Liver (tissue), 9 donors: ENCODE data around the gene GLB1L3. TPM values are rescaled to one million over a fixed set of nuclear protein-coding genes. Genes with fewer than 3 reads are reported as not detected.

Experiments
- DNase-seq: peaks from one replicate; pipeline ENCODE4 v3.0.0-alpha.2; 2017; ENCODE audit warnings: low spot score
- H3K27ac ChIP-seq, 2 donors: one replicate each; pipeline ENCODE4 v1.7.0; 2013; ENCODE audit warnings: inconsistent platforms in 2 of 2, low read length in 2 of 2, control low read depth in 1 of 2, low read depth in 1 of 2, mild to moderate bottlenecking in 1 of 2
- H3K27me3 ChIP-seq, 4 donors: one replicate each; pipeline versions ENCODE4 v1.6.1 to v1.7.0; 2013; ENCODE audit warnings: low read length in 3 of 4, inconsistent platforms in 1 of 4, mild to moderate bottlenecking in 1 of 4, moderate library complexity in 1 of 4; ENCODE audit not compliant: control insufficient read depth in 4 of 4, insufficient read depth in 4 of 4
- H3K36me3 ChIP-seq, 4 donors: one replicate each; pipeline versions ENCODE4 v1.6.1 to v1.7.0; 2013; ENCODE audit warnings: low read length in 3 of 4, mild to moderate bottlenecking in 3 of 4, low read depth in 1 of 4, moderate library complexity in 1 of 4; ENCODE audit not compliant: control insufficient read depth in 4 of 4, insufficient read depth in 3 of 4
- H3K4me1 ChIP-seq, 4 donors: one replicate each; pipeline versions ENCODE4 v1.6.1 to v1.7.0; 2013; ENCODE audit warnings: low read length in 3 of 4, mild to moderate bottlenecking in 3 of 4, moderate library complexity in 1 of 4; ENCODE audit not compliant: control insufficient read depth in 4 of 4, insufficient read depth in 4 of 4
- H3K4me3 ChIP-seq, 3 donors: one replicate each; pipeline versions ENCODE4 v1.6.1 to v1.7.0; 2013; ENCODE audit warnings: low read length in 3 of 3, control low read depth in 1 of 3, low read depth in 1 of 3, mild to moderate bottlenecking in 1 of 3
- H3K9ac ChIP-seq, 2 donors: one replicate each; pipeline ENCODE4 v1.7.0; 2013; ENCODE audit warnings: low read length in 2 of 2, mild to moderate bottlenecking in 2 of 2, moderate library complexity in 2 of 2, control low read depth in 1 of 2, low read depth in 1 of 2
- H3K9me3 ChIP-seq, 4 donors: one replicate each; pipeline versions ENCODE4 v1.6.1 to v1.7.0; 2013; ENCODE audit warnings: low read length in 3 of 4; ENCODE audit not compliant: control insufficient read depth in 4 of 4
- FOXA2 ChIP-seq: IDR thresholded peaks from 2 replicates; pipeline ENCODE4 v1.6.1; 2016; ENCODE audit warnings: antibody characterized with exemption
- HNF4A ChIP-seq, 2 donors: conservative IDR thresholded peaks; 2 replicates each; pipeline ENCODE4 v1.6.1; 2016; ENCODE audit warnings: antibody characterized with exemption in 2 of 2, mild to moderate bottlenecking in 2 of 2
- HNF4G ChIP-seq: IDR thresholded peaks from 2 replicates; pipeline ENCODE4 v1.6.1; 2016; ENCODE audit warnings: antibody characterized with exemption
- NR2F2 ChIP-seq: IDR thresholded peaks from 2 replicates; pipeline ENCODE4 v1.6.1; 2016; ENCODE audit warnings: antibody characterized with exemption
- RAD21 ChIP-seq, 2 donors: IDR thresholded peaks; 2 replicates each; pipeline ENCODE4 v1.6.1; 2016; ENCODE audit warnings: antibody characterized with exemption in 2 of 2, mild to moderate bottlenecking in 2 of 2
- RXRA ChIP-seq, 2 donors: IDR thresholded peaks; 2 replicates each; pipeline ENCODE4 v1.6.1; 2017 to 2018; ENCODE audit warnings: antibody characterized with exemption in 2 of 2, mild to moderate bottlenecking in 1 of 2
- SP1 ChIP-seq: IDR thresholded peaks from 2 replicates; pipeline ENCODE4 v1.6.1; 2018; ENCODE audit warnings: antibody characterized with exemption, mild to moderate bottlenecking
- TAF1 ChIP-seq: conservative IDR thresholded peaks from 2 replicates; pipeline ENCODE4 v1.6.1; 2016; ENCODE audit warnings: antibody characterized with exemption, mild to moderate bottlenecking
- YY1 ChIP-seq: IDR thresholded peaks from 2 replicates; pipeline ENCODE4 v1.6.1; 2016; ENCODE audit warnings: antibody characterized with exemption, mild to moderate bottlenecking
- WGBS: extraction: QIAGEN DNeasy Blood & Tissue Kit; methylation state at CpG from one replicate; pipeline ENCODE4 v1.1.7; 2013; 5-methylcytosine and 5-hydroxymethylcytosine counted together
- polyA plus RNA-seq, 2 donors: library from polyadenylated mRNA; stranded (reverse) in 1 of 2; unstranded in 1 of 2; fragments of 200-250 nt in 1 of 2; fragments of >200 nt in 1 of 2; fragmentation: Nextera tagmentation in 1 of 2; extraction: Ambion mirVana in 1 of 2; gene quantifications; one replicate each; pipeline versions ENCODE4 v1.2.1 to v1.2.3, GENCODE V29; 2013 to 2015
- total RNA-seq, 2 donors: library from RNA; depleted of rRNA; stranded (reverse); fragments of >200 nt; gene quantifications; one replicate each; pipeline ENCODE4 v1.2.3, GENCODE V29; 2014
- TF ChIP-seq, protein P1 (sequence below): fragments of 150-350 bp; IDR thresholded peaks from 2 replicates; pipeline ENCODE4 v1.5.1; 2017; ENCODE audit warnings: improper control_type of control experiment, low read depth, low read length; ENCODE audit not compliant: missing input control
- TF ChIP-seq, protein P2 (sequence below): IDR thresholded peaks from 2 replicates; pipeline ENCODE4 v1.6.1; 2016; ENCODE audit warnings: antibody characterized with exemption
- TF ChIP-seq, protein P3 (sequence below): IDR thresholded peaks from 2 replicates; pipeline ENCODE4 v1.6.1; 2016; ENCODE audit warnings: antibody characterized with exemption, mild to moderate bottlenecking
- TF ChIP-seq, protein P4 (sequence below): IDR thresholded peaks from 2 replicates; pipeline ENCODE4 v1.6.1; 2016; ENCODE audit warnings: antibody characterized with exemption
- TF ChIP-seq, protein P5 (sequence below): IDR thresholded peaks from 2 replicates; pipeline ENCODE4 v1.6.1; 2016; ENCODE audit warnings: antibody characterized with exemption
- donor health status: healthy.
- donor health status: healthy.
- donor health status: healthy.
- donor health status: healthy.
- donor health status: healthy.

Gene GLB1L3, protein sequence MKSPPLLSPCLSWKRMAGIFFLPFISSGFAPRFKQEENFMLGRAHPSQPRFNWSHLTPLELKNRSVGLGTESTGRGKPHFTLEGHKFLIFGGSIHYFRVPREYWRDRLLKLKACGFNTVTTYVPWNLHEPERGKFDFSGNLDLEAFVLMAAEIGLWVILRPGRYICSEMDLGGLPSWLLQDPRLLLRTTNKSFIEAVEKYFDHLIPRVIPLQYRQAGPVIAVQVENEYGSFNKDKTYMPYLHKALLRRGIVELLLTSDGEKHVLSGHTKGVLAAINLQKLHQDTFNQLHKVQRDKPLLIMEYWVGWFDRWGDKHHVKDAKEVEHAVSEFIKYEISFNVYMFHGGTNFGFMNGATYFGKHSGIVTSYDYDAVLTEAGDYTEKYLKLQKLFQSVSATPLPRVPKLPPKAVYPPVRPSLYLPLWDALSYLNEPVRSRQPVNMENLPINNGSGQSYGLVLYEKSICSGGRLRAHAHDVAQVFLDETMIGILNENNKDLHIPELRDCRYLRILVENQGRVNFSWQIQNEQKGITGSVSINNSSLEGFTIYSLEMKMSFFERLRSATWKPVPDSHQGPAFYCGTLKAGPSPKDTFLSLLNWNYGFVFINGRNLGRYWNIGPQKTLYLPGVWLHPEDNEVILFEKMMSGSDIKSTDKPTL
- total RNA-seq (under 1 TPM in 1 of 2 donors, not detected in 1; 0.08 TPM), polyA plus RNA-seq (not detected)

DNA sequence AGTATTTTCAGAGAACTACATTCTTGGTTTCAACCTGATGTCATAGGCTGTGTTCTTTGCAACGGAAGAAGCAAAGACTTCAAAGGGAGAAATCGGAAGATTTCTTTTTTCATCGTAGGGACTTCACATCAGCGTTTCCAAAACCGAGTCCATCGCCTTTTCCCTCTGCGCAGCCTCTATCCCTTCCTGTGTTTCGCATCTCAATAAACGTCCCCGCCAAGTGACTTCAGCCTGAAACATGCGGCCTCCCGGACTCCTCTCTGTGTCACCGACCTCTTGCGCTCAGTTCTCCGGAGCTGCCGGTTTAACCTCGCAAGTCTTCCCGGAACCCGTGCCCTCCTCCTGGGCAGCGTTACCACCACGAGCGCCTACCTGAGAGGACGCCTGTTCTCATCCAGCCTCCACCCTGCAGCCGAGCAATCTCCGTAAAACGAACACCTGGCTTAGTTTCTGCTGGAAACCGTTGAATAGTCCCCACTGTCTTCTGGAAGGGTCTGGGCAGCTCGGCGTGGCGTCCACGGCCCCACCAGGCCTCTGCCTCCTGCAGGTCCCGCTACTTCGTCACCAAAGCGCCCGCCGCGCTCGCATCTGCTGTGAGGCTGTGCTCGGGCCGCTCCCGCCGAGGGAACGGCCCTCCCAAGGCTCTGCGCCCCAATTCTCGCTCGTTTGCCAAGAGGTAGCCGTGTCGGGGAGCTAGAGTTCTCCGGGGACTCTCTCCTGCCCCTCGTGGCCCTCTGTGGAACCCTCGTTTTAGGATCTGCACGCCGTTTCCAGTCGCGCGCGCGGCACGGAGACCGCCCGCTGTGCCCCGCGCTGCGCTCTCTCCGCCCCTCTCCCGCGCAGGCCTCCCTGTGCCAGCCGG, at the start of gene GLB1L3:
TSS of gene GLB1L3 (plus strand) at position 846 of the 862 bp plus-strand sequence. CDS start 362 bp downstream, outside the sequence.
- Histone ChIP-seq H3K4me1 (peaks cover 10 to 21% (median 16%) of the 10 kb centered on the region in 4 donors), H3K9ac (no peak within 1 kb of the TSS), H3K36me3 (no peaks in the 10 kb centered on the region), H3K4me3 (peak within 1 kb of the TSS in 1 of 3 donors; percentile 31), H3K27ac (no peak within 1 kb of the TSS), H3K9me3 (no peaks in the 10 kb centered on the region), H3K27me3 (peaks cover 4 to 23% (median 8%) of the 10 kb centered on the region in 4 donors)
- DNase-seq = no peak
- WGBS = 4% methylated on average over 68 of the region's 68 CpGs
- TF ChIP-seq HNF4A (conservative IDR thresholded peaks at IDR 0.05) = no peak
- TF ChIP-seq RXRA (IDR thresholded peaks at IDR 0.05) = no peak
- no peak for TF ChIP-seq FOXA2
- TF ChIP-seq, protein P1, sequence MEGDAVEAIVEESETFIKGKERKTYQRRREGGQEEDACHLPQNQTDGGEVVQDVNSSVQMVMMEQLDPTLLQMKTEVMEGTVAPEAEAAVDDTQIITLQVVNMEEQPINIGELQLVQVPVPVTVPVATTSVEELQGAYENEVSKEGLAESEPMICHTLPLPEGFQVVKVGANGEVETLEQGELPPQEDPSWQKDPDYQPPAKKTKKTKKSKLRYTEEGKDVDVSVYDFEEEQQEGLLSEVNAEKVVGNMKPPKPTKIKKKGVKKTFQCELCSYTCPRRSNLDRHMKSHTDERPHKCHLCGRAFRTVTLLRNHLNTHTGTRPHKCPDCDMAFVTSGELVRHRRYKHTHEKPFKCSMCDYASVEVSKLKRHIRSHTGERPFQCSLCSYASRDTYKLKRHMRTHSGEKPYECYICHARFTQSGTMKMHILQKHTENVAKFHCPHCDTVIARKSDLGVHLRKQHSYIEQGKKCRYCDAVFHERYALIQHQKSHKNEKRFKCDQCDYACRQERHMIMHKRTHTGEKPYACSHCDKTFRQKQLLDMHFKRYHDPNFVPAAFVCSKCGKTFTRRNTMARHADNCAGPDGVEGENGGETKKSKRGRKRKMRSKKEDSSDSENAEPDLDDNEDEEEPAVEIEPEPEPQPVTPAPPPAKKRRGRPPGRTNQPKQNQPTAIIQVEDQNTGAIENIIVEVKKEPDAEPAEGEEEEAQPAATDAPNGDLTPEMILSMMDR = no peak
- TF ChIP-seq, protein P2, sequence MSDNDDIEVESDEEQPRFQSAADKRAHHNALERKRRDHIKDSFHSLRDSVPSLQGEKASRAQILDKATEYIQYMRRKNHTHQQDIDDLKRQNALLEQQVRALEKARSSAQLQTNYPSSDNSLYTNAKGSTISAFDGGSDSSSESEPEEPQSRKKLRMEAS = no peak
- no peak for TF ChIP-seq SP1
- TF ChIP-seq, protein P3, sequence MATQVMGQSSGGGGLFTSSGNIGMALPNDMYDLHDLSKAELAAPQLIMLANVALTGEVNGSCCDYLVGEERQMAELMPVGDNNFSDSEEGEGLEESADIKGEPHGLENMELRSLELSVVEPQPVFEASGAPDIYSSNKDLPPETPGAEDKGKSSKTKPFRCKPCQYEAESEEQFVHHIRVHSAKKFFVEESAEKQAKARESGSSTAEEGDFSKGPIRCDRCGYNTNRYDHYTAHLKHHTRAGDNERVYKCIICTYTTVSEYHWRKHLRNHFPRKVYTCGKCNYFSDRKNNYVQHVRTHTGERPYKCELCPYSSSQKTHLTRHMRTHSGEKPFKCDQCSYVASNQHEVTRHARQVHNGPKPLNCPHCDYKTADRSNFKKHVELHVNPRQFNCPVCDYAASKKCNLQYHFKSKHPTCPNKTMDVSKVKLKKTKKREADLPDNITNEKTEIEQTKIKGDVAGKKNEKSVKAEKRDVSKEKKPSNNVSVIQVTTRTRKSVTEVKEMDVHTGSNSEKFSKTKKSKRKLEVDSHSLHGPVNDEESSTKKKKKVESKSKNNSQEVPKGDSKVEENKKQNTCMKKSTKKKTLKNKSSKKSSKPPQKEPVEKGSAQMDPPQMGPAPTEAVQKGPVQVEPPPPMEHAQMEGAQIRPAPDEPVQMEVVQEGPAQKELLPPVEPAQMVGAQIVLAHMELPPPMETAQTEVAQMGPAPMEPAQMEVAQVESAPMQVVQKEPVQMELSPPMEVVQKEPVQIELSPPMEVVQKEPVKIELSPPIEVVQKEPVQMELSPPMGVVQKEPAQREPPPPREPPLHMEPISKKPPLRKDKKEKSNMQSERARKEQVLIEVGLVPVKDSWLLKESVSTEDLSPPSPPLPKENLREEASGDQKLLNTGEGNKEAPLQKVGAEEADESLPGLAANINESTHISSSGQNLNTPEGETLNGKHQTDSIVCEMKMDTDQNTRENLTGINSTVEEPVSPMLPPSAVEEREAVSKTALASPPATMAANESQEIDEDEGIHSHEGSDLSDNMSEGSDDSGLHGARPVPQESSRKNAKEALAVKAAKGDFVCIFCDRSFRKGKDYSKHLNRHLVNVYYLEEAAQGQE = no peak
- TF ChIP-seq, protein P4, sequence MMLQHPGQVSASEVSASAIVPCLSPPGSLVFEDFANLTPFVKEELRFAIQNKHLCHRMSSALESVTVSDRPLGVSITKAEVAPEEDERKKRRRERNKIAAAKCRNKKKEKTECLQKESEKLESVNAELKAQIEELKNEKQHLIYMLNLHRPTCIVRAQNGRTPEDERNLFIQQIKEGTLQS = no peak
- TF ChIP-seq RAD21 (IDR thresholded peaks at IDR 0.05) = no peak

DNA sequence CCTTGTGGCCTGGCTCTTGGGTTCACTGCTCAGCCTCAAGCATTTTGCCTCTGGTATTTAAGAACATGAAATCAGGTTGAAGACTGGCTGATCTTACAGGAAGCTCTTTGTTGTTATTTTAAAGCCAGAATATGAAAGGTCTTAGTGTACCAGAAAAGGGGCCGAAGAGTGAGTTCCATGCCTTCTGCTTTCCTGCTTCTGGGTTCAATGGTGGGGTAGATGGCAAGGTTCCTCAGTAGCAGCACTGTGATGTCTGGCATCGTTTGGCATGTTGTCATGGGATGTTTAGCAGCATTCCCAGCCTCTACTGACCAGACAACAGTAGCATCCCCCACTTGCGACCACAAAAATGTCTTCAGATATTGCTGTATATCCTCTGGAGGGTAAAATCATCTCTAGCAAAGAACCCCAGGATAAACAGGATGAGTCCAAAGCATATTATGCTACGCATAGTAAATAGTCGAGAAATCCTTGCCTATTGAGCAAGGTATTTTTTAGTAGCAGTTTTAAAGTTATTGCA, 49.3 kb upstream of the GLB1L3 start:
- H3K9me3 ChIP-seq = no peaks in the 10 kb centered on the region
- H3K4me1 ChIP-seq = peaks cover 7 to 45% (median 28%) of the 10 kb centered on the region in 4 donors
- no peak overlapping the region for H3K4me3 ChIP-seq
- H3K9ac ChIP-seq = no peak overlapping the region
- no peaks in the 10 kb centered on the region for H3K27me3 ChIP-seq
- no peak overlapping the region for H3K27ac ChIP-seq
- 94% methylated on average over 5 of the region's 5 CpGs for WGBS
- H3K36me3 ChIP-seq = peaks cover 0 to 2% (median under 1%) of the 10 kb centered on the region in 4 donors
- DNase-seq = no peak
- TF ChIP-seq RAD21 (IDR thresholded peaks at IDR 0.05) = no peak
- no peak for TF ChIP-seq YY1
- TF ChIP-seq, protein P3 = no peak
- TF ChIP-seq SP1 = no peak
- TF ChIP-seq, protein P5, sequence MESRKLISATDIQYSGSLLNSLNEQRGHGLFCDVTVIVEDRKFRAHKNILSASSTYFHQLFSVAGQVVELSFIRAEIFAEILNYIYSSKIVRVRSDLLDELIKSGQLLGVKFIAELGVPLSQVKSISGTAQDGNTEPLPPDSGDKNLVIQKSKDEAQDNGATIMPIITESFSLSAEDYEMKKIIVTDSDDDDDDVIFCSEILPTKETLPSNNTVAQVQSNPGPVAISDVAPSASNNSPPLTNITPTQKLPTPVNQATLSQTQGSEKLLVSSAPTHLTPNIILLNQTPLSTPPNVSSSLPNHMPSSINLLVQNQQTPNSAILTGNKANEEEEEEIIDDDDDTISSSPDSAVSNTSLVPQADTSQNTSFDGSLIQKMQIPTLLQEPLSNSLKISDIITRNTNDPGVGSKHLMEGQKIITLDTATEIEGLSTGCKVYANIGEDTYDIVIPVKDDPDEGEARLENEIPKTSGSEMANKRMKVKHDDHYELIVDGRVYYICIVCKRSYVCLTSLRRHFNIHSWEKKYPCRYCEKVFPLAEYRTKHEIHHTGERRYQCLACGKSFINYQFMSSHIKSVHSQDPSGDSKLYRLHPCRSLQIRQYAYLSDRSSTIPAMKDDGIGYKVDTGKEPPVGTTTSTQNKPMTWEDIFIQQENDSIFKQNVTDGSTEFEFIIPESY = no peak
- no peak for TF ChIP-seq TAF1
- TF ChIP-seq NR2F2 = no peak
- TF ChIP-seq, protein P4 = no peak
- TF ChIP-seq FOXA2 = no peak
- TF ChIP-seq HNF4G = no peak
- TF ChIP-seq, protein P2 = no peak
